Measurements from ENCODE around the gene TBC1D8. TPM values are rescaled to one million over a fixed set of nuclear protein-coding genes. Genes with fewer than 3 reads are reported as not detected.

Gene TBC1D8
- total and polyA plus RNA-seq, 9 of the 15 experiments (the other 6 are each of a cell fraction or from before 2014, with no cell fraction given), result 0.36 to 1.3 (median 0.82) TPM

DNA sequence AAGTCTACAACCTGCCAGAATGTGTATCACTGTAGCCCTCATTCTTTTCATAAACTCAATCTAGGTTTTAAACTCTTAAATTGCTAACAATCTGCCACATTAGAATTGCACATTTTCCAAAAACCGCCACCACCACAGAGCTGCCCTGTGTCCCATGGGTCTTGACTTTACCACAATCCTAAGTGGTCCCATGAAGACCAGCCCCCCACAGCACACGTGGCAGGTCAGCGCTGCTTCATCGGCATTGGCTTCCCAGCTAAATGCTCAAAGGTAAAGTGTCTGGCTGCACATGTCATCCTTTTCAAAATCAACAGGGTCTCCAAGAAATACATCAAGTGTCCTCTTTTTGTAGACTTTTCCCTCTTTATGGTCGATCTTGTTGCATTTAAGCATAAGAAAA, 2.4 kb downstream of the TBC1D8 start (continued):
- TF ChIP-seq ZNF212 (CRISPR knock-in tag; IDR thresholded peaks at IDR 0.05) (no peak), E2F3 (CRISPR knock-in tag; IDR thresholded peaks at IDR 0.05) (no peak), ZNF586 (CRISPR knock-in tag; conservative IDR thresholded peaks at IDR 0.05) (no peak), CBX1 (IDR thresholded peaks at IDR 0.05; ENCODE audit: low read depth) (no peak), NFATC3 (IDR thresholded peaks at IDR 0.05) (no peak), ZNF217 (CRISPR knock-in tag; IDR thresholded peaks at IDR 0.05) (no peak), RAD51 (IDR thresholded peaks at IDR 0.05; ENCODE audit: borderline replicate concordance, low read depth) (no peak), RBM15 (IDR thresholded peaks at IDR 0.05; ENCODE audit: insufficient read depth, low read length) (no peak), ASH1L (IDR thresholded peaks at IDR 0.05; ENCODE audit: borderline replicate concordance, low read depth, partially characterized antibody) (no peak)
- TF ChIP-seq, protein P1, sequence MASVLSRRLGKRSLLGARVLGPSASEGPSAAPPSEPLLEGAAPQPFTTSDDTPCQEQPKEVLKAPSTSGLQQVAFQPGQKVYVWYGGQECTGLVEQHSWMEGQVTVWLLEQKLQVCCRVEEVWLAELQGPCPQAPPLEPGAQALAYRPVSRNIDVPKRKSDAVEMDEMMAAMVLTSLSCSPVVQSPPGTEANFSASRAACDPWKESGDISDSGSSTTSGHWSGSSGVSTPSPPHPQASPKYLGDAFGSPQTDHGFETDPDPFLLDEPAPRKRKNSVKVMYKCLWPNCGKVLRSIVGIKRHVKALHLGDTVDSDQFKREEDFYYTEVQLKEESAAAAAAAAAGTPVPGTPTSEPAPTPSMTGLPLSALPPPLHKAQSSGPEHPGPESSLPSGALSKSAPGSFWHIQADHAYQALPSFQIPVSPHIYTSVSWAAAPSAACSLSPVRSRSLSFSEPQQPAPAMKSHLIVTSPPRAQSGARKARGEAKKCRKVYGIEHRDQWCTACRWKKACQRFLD (CRISPR knock-in tag; IDR thresholded peaks at IDR 0.05), result no peak
- TF ChIP-seq, protein P2, sequence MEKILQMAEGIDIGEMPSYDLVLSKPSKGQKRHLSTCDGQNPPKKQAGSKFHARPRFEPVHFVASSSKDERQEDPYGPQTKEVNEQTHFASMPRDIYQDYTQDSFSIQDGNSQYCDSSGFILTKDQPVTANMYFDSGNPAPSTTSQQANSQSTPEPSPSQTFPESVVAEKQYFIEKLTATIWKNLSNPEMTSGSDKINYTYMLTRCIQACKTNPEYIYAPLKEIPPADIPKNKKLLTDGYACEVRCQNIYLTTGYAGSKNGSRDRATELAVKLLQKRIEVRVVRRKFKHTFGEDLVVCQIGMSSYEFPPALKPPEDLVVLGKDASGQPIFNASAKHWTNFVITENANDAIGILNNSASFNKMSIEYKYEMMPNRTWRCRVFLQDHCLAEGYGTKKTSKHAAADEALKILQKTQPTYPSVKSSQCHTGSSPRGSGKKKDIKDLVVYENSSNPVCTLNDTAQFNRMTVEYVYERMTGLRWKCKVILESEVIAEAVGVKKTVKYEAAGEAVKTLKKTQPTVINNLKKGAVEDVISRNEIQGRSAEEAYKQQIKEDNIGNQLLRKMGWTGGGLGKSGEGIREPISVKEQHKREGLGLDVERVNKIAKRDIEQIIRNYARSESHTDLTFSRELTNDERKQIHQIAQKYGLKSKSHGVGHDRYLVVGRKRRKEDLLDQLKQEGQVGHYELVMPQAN (IDR thresholded peaks at IDR 0.05; ENCODE audit: borderline replicate concordance), result no peak
- TF ChIP-seq, protein P3, sequence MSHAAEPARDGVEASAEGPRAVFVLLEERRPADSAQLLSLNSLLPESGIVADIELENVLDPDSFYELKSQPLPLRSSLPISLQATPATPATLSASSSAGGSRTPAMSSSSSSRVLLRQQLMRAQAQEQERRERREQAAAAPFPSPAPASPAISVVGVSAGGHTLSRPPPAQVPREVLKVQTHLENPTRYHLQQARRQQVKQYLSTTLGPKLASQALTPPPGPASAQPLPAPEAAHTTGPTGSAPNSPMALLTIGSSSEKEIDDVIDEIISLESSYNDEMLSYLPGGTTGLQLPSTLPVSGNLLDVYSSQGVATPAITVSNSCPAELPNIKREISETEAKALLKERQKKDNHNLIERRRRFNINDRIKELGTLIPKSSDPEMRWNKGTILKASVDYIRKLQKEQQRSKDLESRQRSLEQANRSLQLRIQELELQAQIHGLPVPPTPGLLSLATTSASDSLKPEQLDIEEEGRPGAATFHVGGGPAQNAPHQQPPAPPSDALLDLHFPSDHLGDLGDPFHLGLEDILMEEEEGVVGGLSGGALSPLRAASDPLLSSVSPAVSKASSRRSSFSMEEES (CRISPR knock-in tag; IDR thresholded peaks at IDR 0.05), result no peak

Measured in K562 (cell line).